CD14-positive monocyte (primary cell): ENCODE data around the gene MBD5. TPM values are rescaled to one million over a fixed set of nuclear protein-coding genes. Genes with fewer than 3 reads are reported as not detected.

ENCODE experiments used
- DNase-seq, 3 donors: peaks; one replicate each; pipeline ENCODE4 v3.0.0-alpha.2; 2011 to 2022
- H2AFZ ChIP-seq: 2 replicates; pipeline ENCODE4 v1.6.0; 2012; ENCODE audit warnings: mild to moderate bottlenecking, low read depth, low read length, inconsistent platforms; ENCODE audit not compliant: insufficient read depth, poor library complexity, severe bottlenecking
- H3K27ac ChIP-seq, 2 donors: 1 replicate in 1 of 2; 2 replicates in 1 of 2; pipeline ENCODE4 v1.5.1; 2012 to 2013; ENCODE audit warnings: low read length in 2 of 2, control low read depth in 1 of 2, inconsistent platforms in 1 of 2, low read depth in 1 of 2, mild to moderate bottlenecking in 1 of 2
- H3K27me3 ChIP-seq, 2 donors: one replicate each; pipeline versions ENCODE4 v1.6.0 to v1.6.1; 2011 to 2013; ENCODE audit warnings: low read length in 2 of 2; ENCODE audit not compliant: control insufficient read depth in 2 of 2, insufficient read depth in 2 of 2
- H3K36me3 ChIP-seq, 2 donors: replicated peaks in 1 of 2; 1 replicate in 1 of 2; 2 replicates in 1 of 2; pipeline versions ENCODE4 v1.5.1 to v1.6.1; 2012 to 2013; ENCODE audit warnings: low read length in 2 of 2, control low read depth in 1 of 2, inconsistent platforms in 1 of 2, mild to moderate bottlenecking in 1 of 2; ENCODE audit not compliant: insufficient read depth in 2 of 2, control insufficient read depth in 1 of 2
- H3K4me1 ChIP-seq, 2 donors: 1 replicate in 1 of 2; 2 replicates in 1 of 2; pipeline versions ENCODE4 v1.5.1 to v1.6.1; 2012 to 2013; ENCODE audit warnings: low read length in 2 of 2, control low read depth in 1 of 2, inconsistent platforms in 1 of 2, mild to moderate bottlenecking in 1 of 2, moderate library complexity in 1 of 2; ENCODE audit not compliant: insufficient read depth in 2 of 2, control insufficient read depth in 1 of 2
- H3K4me2 ChIP-seq: replicated peaks from 2 replicates; pipeline ENCODE3; 2012; ENCODE audit warnings: low read length, moderate library complexity, mild to moderate bottlenecking; ENCODE audit not compliant: poor library complexity, severe bottlenecking; ENCODE audit errors: extremely low read depth
- H3K4me3 ChIP-seq, 3 experiments: fragments of 200-600 bp in 1 of 3; sonication (generic) in 1 of 3; replicated peaks in 1 of 3; 1 replicate in 2 of 3; 2 replicates in 1 of 3; pipeline ENCODE4 v1.5.1; 2011 to 2013; ENCODE audit warnings: low read length in 3 of 3, mild to moderate bottlenecking in 3 of 3, control low read depth in 2 of 3, low read depth in 2 of 3, inconsistent platforms in 1 of 3, moderate library complexity in 1 of 3
- H3K79me2 ChIP-seq: 2 replicates; pipeline ENCODE4 v1.6.0; 2012; ENCODE audit warnings: mild to moderate bottlenecking, control low read depth, inconsistent platforms, low read length, moderate library complexity; ENCODE audit not compliant: insufficient read depth
- H3K9ac ChIP-seq: 2 replicates; pipeline ENCODE4 v1.6.0; 2017; ENCODE audit warnings: low read length, mild to moderate bottlenecking; ENCODE audit not compliant: insufficient read depth, poor library complexity, severe bottlenecking
- H3K9me3 ChIP-seq, 2 donors: replicated peaks in 1 of 2; 1 replicate in 1 of 2; 2 replicates in 1 of 2; pipeline versions ENCODE4 v1.5.1 to v1.6.1; 2012 to 2013; ENCODE audit warnings: low read length in 2 of 2, control low read depth in 1 of 2; ENCODE audit not compliant: control insufficient read depth in 1 of 2, insufficient read depth in 1 of 2
- H4K20me1 ChIP-seq: 2 replicates; pipeline ENCODE4 v1.6.0; 2012; ENCODE audit warnings: mild to moderate bottlenecking, low read length, control low read depth, moderate library complexity; ENCODE audit not compliant: insufficient read depth
- H3K27ac Mint-ChIP-seq, 7 donors: one replicate each; pipeline ENCODE4 v1.8.0; 2020; ENCODE audit warnings: mild to moderate bottlenecking in 7 of 7, mixed read lengths in 7 of 7, moderate library complexity in 6 of 7, inconsistent platforms in 2 of 7
- H3K27me3 Mint-ChIP-seq, 3 donors: one replicate each; pipeline ENCODE4 v1.8.0; 2021 to 2022; ENCODE audit warnings: low read depth in 3 of 3, mild to moderate bottlenecking in 3 of 3, mixed read lengths in 3 of 3, moderate library complexity in 3 of 3, inconsistent platforms in 1 of 3
- H3K36me3 Mint-ChIP-seq, 2 donors: one replicate each; pipeline ENCODE4 v1.8.0; 2020; ENCODE audit warnings: mixed read lengths in 2 of 2, inconsistent platforms in 1 of 2, mild to moderate bottlenecking in 1 of 2
- H3K4me1 Mint-ChIP-seq: one replicate; pipeline ENCODE4 v1.8.0; 2020; ENCODE audit warnings: mild to moderate bottlenecking, mixed read lengths
- H3K4me3 Mint-ChIP-seq, 2 donors: one replicate each; pipeline ENCODE4 v1.8.0; 2020; ENCODE audit warnings: mild to moderate bottlenecking in 2 of 2, mixed read lengths in 2 of 2, moderate library complexity in 1 of 2
- H3K9me3 Mint-ChIP-seq, 7 donors: one replicate each; pipeline ENCODE4 v1.8.0; 2020 to 2022; ENCODE audit warnings: mixed read lengths in 7 of 7, mild to moderate bottlenecking in 6 of 7, moderate library complexity in 6 of 7, inconsistent platforms in 2 of 7
- CTCF ChIP-seq: fragments of 200-600 bp; IDR thresholded peaks from one replicate; pipeline ENCODE4 v1.8.0; 2022; ENCODE audit warnings: antibody characterized with exemption, mild to moderate bottlenecking
- WGBS: methylation state at CpG from one replicate; pipeline ENCODE4 v1.1.5; 2013; ENCODE audit warnings: missing lambda C conversion rate; ENCODE audit not compliant: insufficient coverage; 5-methylcytosine and 5-hydroxymethylcytosine counted together
- intact Hi-C, 2 donors: fragments of 100-400 bp; cut with micrococcal nuclease; formaldehyde crosslinking; loops; one replicate each; pipeline versions ENCODE4 v1.15.0 to v1.15.1; 2023
- polyA plus RNA-seq, 3 donors: library from polyadenylated mRNA; depleted of rRNA in 1 of 3; unstranded in 2 of 3; stranded (reverse) in 1 of 3; fragments of 300-500 nt in 2 of 3; fragments of >200 nt in 1 of 3; fragmentation: Illumina TruSeq in 2 of 3; gene quantifications; 1 replicate in 2 of 3; 2 replicates in 1 of 3; pipeline ENCODE4 v1.2.3, GENCODE V29; 2012 to 2021

The MBD5 gene
- polyA plus RNA-seq, 3 donors = 2.3 to 5.7 (median 3.5) TPM

- peaks cover 2 to 12% of the 10 kb centered on the region in 2 donors for H3K36me3 Mint-ChIP-seq
- H3K27me3 Mint-ChIP-seq = no peaks in the 10 kb centered on the region
- H4K20me1 ChIP-seq = no peaks in the 10 kb centered on the region
- peaks cover 34 to 69% of the 10 kb centered on the region in 2 donors for H3K9me3 ChIP-seq
- H3K27ac Mint-ChIP-seq = no peak overlapping the region
- H3K4me3 ChIP-seq = no peak overlapping the region
- no peak overlapping the region for H2AFZ ChIP-seq
- intact Hi-C loops = no loop called here
- H3K27me3 ChIP-seq = no peaks in the 10 kb centered on the region
- no peaks in the 10 kb centered on the region for H3K79me2 ChIP-seq
- no peaks in the 10 kb centered on the region for H3K4me1 Mint-ChIP-seq
- peaks cover 24 to 47% (median 33%) of the 10 kb centered on the region in 7 donors for H3K9me3 Mint-ChIP-seq
- no peak overlapping the region for H3K9ac ChIP-seq
- no peaks in the 10 kb centered on the region for H3K4me1 ChIP-seq
- no peak for TF ChIP-seq CTCF
- peaks cover 0 to 11% of the 10 kb centered on the region in 2 donors for H3K36me3 ChIP-seq
- H3K4me3 Mint-ChIP-seq = no peak overlapping the region
- no peak overlapping the region for H3K27ac ChIP-seq
- 100% methylated on average over 3 of the region's 6 CpGs for WGBS
- DNase-seq = no peak
- H3K4me2 ChIP-seq = no peak overlapping the region
Observed at GRCh38 chr2:148257276-148257675, 236.4 kb downstream of the MBD5 start.

- Histone ChIP-seq H3K79me2 (no peaks in the 10 kb centered on the region), H3K9me3 (peaks cover 34 to 64% of the 10 kb centered on the region in 2 donors), H3K9ac (no peak overlapping the region), H3K27me3 (no peaks in the 10 kb centered on the region), H3K36me3 (peaks cover 0 to 11% of the 10 kb centered on the region in 2 donors), H2AFZ (no peak overlapping the region), H3K4me1 (no peaks in the 10 kb centered on the region), H4K20me1 (no peaks in the 10 kb centered on the region), H3K4me3 (no peak overlapping the region), H3K27ac (no peak overlapping the region), H3K4me2 (no peak overlapping the region)
- Mint-ChIP-seq H3K4me3 (no peak overlapping the region), H3K36me3 (peaks cover 2 to 9% of the 10 kb centered on the region in 2 donors), H3K27ac (peak overlapping the region in 1 of 7 donors; percentile 56), H3K9me3 (peaks cover 22 to 43% (median 31%) of the 10 kb centered on the region in 7 donors), H3K4me1 (no peaks in the 10 kb centered on the region), H3K27me3 (no peaks in the 10 kb centered on the region)
- no peak for DNase-seq
- WGBS = 79% methylated on average over 10 of the region's 10 CpGs
- no peak for TF ChIP-seq CTCF
- intact Hi-C loops = no loop called here
Observed at GRCh38 chr2:148258124-148258523, 237.2 kb downstream of the MBD5 start.
